ENCODE data around the gene CDK2.

Gene CDK2

GRCh38 chr12:56013482-56013881, 46.9 kb downstream of the CDK2 start:
- peak; percentile 83 for DNase-seq (ENCODE audit: low spot score)

- no peak for DNase-seq (ENCODE audit: low spot score)
Observed at GRCh38 chr12:56014205-56014604, 47.6 kb downstream of the CDK2 start.

- DNase-seq (ENCODE audit: low spot score) = peak; percentile 66
Observed at GRCh38 chr12:56017181-56017580, 50.6 kb downstream of the CDK2 start.

GRCh38 chr12:56018356-56018755, 51.7 kb downstream of the CDK2 start:
- no peak for DNase-seq (ENCODE audit: low spot score)

GRCh38 chr12:56020423-56021184, 54.0 kb downstream of the CDK2 start, which contains the start of gene IKZF4:
IKZF4 (plus strand) TSS chr12:56021043; CDS start chr12:56021494, 451 bp downstream.
- no peak for DNase-seq (ENCODE audit: low spot score)

- no peak for DNase-seq (ENCODE audit: low spot score)
Observed at GRCh38 chr12:56021889-56022497, 55.4 kb downstream of the CDK2 start.

Data from putamen (tissue), 1 donor.